Daoy (cell line): ENCODE results near the gene RNF13. TPM values are rescaled to one million over a fixed set of nuclear protein-coding genes. Genes with fewer than 3 reads are reported as not detected.
"Not testable (repeated sequence)": the region's sequence is repeated elsewhere in the genome, so short reads cannot be mapped to it uniquely, and the experiment has no call there.

Experiments used
- DNase-seq: peaks from one replicate; pipeline ENCODE4 v3.0.0-alpha.2; 2015; ENCODE audit warnings: low read depth
- total RNA-seq: library from RNA; depleted of rRNA; stranded (reverse); fragments of >200 nt; shearing (Covaris generic); gene quantifications from 2 replicates; pipeline ENCODE4 v1.2.3, GENCODE V29; 2014

Gene RNF13
- total RNA-seq, 1 experiment from 2014 or later, result 39.5 TPM

- DNase-seq, result no peak
Measured at GRCh38 chr3:149801195-149801594, 11.8 kb upstream of the RNF13 start.

DNA sequence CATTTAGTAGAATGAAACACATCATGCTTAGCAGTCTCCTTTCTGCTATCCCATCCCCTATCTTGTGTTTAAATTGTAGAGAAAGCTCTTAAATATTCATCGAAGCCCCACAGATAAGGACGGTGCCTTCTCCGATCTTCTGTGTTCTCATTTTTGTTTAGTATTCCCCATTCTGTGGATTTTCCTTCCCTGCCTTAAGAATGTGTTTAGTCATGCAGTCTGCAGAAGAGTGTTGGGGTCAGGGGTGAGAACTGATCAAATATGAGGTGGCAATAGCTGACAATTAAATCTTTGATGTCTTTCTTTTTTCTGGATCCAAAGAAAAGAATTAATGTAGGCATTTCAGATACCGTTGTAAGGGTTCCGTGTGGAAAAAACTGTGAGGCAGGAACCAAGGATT lies 11.4 kb upstream of the RNF13 start:
- DNase-seq, result no peak

GRCh38 chr3:149806171-149806778 lies 6.7 kb upstream of the RNF13 start:
- DNase-seq, result no peak

- DNase-seq, result peak; percentile 84
Measured at GRCh38 chr3:149808209-149808829, 4.7 kb upstream of the RNF13 start.

- no peak for DNase-seq
Measured at GRCh38 chr3:149809699-149810098, 3.3 kb upstream of the RNF13 start.

GRCh38 chr3:149810846-149811245 lies 2.2 kb upstream of the RNF13 start:
- DNase-seq, result no peak

- no peak for DNase-seq
Measured at GRCh38 chr3:149812165-149812605, 830 bp upstream of the RNF13 start.

DNA sequence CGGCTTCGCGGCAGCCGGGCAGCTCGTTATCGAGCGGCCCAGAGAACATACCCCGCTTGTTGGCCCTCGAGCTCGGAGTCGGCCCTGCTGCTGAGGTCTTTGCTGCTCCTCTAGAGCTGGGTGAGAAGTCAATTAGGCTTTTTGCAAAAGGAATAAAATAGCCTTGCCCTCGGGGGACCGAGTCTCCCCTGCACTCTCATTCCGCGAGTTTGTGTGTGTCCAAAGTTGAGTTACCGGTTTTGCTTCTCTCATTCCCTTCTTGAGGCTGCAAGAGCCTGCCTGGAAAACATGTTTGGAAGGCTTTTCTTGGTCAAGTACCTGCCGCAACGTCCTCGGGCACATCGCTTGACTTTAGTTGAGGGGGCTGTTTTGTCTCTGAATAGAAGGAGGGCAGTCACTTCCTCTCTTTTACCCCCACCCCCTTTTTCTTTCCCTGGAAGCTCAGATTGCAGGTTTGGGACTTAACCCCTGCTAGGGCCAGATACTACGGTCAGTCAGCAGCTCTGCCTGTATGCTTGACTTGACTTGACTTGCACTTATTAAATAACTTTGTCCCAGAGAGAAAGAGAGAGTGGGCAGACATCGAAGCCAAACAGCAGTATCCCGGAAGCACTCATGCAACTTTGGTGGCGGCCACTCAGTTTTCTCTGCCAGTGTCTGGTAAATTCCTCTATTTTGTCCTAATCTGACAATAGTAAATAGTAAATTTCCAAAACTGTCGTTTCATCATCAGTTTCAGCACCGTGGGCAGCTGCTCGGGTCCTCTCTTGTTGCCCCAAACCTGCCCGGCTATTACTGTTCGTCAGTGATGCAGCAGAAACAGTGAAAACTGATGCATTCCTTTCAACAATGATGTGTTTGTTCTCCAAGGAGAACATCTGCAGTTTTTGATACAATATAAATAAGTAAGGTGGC lies 609 bp downstream of the RNF13 start:
- DNase-seq, result peak; percentile 23

- DNase-seq, result no peak
Measured at GRCh38 chr3:149815321-149815720, 2.3 kb downstream of the RNF13 start.

DNA sequence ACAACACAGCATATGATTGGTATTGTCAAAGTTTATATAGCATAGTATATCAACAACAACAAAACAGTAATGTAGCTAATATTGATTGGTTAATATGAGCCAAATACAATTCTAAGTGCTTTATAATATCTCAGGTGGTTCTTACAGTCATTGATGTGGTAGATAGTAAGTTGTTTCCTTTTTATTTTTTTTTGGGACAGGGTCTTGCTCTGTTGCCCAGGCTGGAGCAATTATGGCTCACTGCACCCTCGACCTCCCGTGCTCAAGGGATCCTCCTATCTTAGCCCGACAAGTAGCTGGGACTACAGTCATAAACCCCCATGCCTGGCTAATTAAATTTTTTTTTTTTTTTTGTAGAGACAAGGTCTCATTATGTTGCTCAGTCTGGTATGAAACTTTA lies 2.7 kb downstream of the RNF13 start:
- no peak for DNase-seq

DNA sequence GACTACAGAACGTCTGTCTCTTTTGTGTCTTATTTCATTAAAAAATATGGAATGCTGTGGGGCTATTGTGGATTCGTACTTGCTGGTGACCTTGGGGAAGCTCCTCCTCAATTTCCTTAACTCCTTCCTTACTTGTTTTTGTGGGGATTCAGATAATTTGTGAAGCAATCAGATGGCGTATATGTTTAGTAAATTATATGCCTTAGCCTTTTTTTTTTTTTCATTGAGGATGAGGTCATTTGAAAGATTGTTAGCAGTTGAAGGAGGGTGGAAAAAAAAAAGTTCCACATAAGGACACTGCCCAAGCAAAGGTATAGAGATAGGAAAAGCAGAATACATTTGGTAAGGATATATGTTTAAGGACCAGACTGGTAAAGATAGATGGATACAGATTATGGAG lies 3.3 kb downstream of the RNF13 start:
- DNase-seq, result no peak

DNA sequence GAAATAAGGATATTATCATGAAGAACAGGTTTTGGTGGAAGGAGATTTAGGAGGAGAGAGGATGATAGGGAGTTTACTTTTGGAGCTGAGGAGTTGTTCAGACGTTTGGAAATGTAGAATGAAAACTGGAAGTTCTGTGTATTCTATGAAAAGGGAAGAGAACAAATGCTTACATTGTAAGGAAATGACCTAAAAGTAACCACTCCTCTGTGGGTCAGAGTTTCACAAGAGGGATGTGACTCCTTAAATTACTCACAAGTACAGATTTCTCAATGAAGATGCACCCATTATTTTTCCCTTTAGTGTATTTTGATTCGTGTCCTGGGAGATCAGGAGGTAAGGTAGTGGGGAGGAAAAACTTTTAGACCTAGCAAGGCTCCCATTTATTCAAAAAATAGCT lies 4.0 kb downstream of the RNF13 start:
- no peak for DNase-seq

GRCh38 chr3:149819432-149819831 lies 6.4 kb downstream of the RNF13 start:
- DNase-seq, result no peak

- no peak for DNase-seq
Measured at GRCh38 chr3:149820183-149820582, 7.2 kb downstream of the RNF13 start.

DNA sequence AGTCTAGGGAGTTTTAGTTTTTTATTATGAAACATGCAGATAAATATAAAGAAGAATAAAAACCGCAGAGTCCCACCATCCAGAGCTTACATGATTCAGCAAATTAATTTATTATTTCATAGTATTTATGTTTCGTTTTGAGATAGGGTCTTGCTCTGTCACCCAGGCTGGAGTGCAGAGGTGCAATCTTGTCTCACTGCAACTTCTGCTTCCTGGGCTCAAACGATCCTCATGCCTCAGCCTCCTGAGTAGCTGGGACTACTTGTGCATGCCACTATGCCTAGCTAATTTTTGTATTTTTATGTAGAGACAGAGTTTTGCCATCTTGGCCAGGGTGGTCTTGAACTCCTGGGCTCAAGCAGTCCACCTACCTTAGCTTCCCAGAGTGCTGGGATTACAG lies 13.6 kb downstream of the RNF13 start:
- no peak for DNase-seq

- DNase-seq, result no peak
Measured at GRCh38 chr3:149828390-149828789, 15.4 kb downstream of the RNF13 start.

DNA sequence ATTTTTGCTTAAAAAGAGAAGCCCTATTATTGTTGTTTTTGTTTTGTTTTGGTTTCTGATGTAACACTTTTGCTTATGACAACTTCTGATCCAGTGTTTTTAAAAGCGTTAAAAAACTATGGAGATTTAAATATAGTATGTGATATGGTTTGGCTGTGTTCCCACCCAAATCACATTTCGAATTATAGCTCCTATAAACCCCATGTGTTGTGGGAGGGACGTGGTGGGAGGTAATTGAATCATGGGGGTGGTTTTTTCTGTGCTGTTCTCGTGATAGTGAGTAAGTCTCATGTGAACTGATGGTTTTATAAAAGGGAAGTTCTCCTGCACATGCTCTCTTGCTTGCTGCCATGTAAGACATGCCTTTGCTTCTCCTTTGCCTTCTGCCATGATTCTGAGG lies 16.6 kb downstream of the RNF13 start:
- DNase-seq, result not testable (repeated sequence)

DNA sequence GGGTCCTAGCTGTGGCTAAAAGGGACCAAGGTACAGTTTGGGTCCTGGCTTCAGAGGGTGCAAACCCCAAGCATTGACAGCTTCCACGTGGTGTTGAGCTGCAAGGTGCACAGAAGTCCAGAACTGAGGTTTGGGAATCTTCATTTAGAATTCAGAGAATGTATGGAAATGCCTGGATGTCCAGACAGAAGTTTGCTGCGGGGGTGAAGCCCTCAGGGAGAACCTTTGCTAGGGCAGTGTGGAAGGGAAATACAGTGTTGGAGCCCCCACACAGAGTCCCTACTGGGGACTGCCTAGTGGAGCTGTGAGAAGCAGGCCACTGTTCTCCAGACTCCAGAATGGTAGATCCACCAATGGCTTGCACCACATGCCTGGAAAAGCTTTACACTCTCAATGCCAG lies 17.9 kb downstream of the RNF13 start:
- DNase-seq, result no peak

DNA sequence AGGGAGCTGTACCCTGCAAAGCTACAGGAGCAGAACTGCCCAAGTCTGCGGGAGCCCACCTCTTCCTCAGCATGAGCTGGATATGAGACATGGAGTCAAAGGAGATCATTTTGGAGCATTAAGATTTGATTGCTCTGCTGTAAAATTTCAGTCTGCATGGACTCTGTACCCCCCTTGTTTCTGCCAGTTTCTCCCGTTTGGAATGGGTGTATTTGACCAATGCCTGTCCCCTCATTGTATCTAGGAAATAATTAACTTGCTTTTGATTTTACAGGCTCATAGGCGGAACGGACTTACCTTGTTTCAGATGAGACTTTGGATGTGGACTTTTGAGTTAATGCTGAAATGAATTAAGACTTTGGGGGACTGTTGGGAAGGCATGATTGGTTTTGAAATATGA lies 18.3 kb downstream of the RNF13 start:
- no peak for DNase-seq

GRCh38 chr3:149832086-149832485 lies 19.1 kb downstream of the RNF13 start:
- DNase-seq, result no peak

GRCh38 chr3:149833241-149833640 lies 20.2 kb downstream of the RNF13 start:
- no peak for DNase-seq

- DNase-seq, result not testable (repeated sequence)
Measured at GRCh38 chr3:149838491-149838890, 25.5 kb downstream of the RNF13 start.

GRCh38 chr3:149839469-149839868 lies 26.5 kb downstream of the RNF13 start:
- peak; percentile 6 for DNase-seq
